RWPE1 (cell line): ENCODE measurements around the gene CPNE5.

Experiments
- CTCF ChIA-PET: fragments of 350-600 bp; sonication (Branson Sonifier 250); formaldehyde crosslinking; extraction: SDS; loops from one replicate; lab custom pipeline; 2021; lab: Yijun Ruan, JAX
- POLR2A ChIA-PET: fragments of 400-600 bp; formaldehyde crosslinking; extraction: SDS; loops from one replicate; lab custom pipeline; 2020; ENCODE audit warnings: antibody characterized with exemption; ENCODE audit not compliant: low non-redundant PET; lab: Yijun Ruan, JAX
- DNase-seq: peaks from one replicate; pipeline ENCODE4 v3.0.0; 2012; ENCODE audit warnings: low spot score
- H3K27ac ChIP-seq: fragments of 450-650 bp; 2 replicates; pipeline ENCODE4 v1.5.1; 2017
- CTCF ChIP-seq: fragments of 450-650 bp; conservative IDR thresholded peaks from 2 replicates; pipeline ENCODE4 v1.5.1; 2017; ENCODE audit warnings: low read depth, mild to moderate bottlenecking

CPNE5 gene

GRCh38 chr6:36769183-36769675, 70.0 kb downstream of the CPNE5 start:
- H3K27ac ChIP-seq, result peak overlapping the region; percentile 37; the same call in 1 of the 2 replicates
- POLR2A ChIA-PET, result no interaction called here
- no peak for DNase-seq
- CTCF ChIA-PET, result interaction anchor here (1.0 to 2.8 kb wide), 3 partner anchors 10 to 249 kb away, joined by 3 to 13 read pairs (median 4); no protein-coding TSS in a partner anchor
- no peak for TF ChIP-seq CTCF

- H3K27ac ChIP-seq, result no peak overlapping the region
Measured at GRCh38 chr6:36766399-36766945, 72.8 kb downstream of the CPNE5 start.

GRCh38 chr6:36765594-36766398, 73.4 kb downstream of the CPNE5 start:
- peak; percentile 78 for TF ChIP-seq CTCF
- H3K27ac ChIP-seq, result no peak overlapping the region
- peak; percentile 77 for DNase-seq
- ChIA-PET POLR2A (interaction anchor here (0.7 kb wide), 1 partner anchor 309 kb away, joined by 5 read pairs; no protein-coding TSS in a partner anchor), CTCF (interaction anchor here (0.6 to 5.6 kb wide), 14 partner anchors 10 to 254 kb away, joined by 3 to 70 read pairs (median 4); no protein-coding TSS in a partner anchor)

More at GRCh38 chr6:36766399-36766945, 72.8 kb downstream of the CPNE5 start:
- POLR2A ChIA-PET, result interaction anchor here (0.7 kb wide), 1 partner anchor 310 kb away, joined by 5 read pairs; no protein-coding TSS in a partner anchor
- peak; percentile 35 for TF ChIP-seq CTCF
- DNase-seq, result no peak
- CTCF ChIA-PET, result interaction anchor here (0.6 to 5.6 kb wide), 9 partner anchors 9 to 251 kb away, joined by 3 to 70 read pairs (median 5); no protein-coding TSS in a partner anchor

- TF ChIP-seq CTCF, result no peak
- POLR2A ChIA-PET, result no interaction called here
- DNase-seq, result no peak
- no peak overlapping the region for H3K27ac ChIP-seq
- CTCF ChIA-PET, result interaction anchor here (0.7 to 5.6 kb wide), 8 partner anchors 10 to 252 kb away, joined by 3 to 70 read pairs (median 4); no protein-coding TSS in a partner anchor
Measured at GRCh38 chr6:36765190-36765589, 74.1 kb downstream of the CPNE5 start.

- ChIA-PET CTCF (interaction anchor here (0.6 to 1.2 kb wide), 3 partner anchors 9 to 147 kb away, joined by 3 to 8 read pairs (median 4); no protein-coding TSS in a partner anchor), POLR2A (no interaction called here)
- H3K27ac ChIP-seq, result no peak overlapping the region
- no peak for TF ChIP-seq CTCF
- no peak for DNase-seq
Measured at GRCh38 chr6:36762123-36762522, 77.1 kb downstream of the CPNE5 start.
